Measurements from ENCODE around the gene TVP23B.
A peak's percentile ranks its signal among the peaks of the same experiment; 100 is the strongest.
"Not testable (repeated sequence)": the region's sequence is repeated elsewhere in the genome, so short reads cannot be mapped to it uniquely, and the experiment has no call there.

TVP23B gene

DNA sequence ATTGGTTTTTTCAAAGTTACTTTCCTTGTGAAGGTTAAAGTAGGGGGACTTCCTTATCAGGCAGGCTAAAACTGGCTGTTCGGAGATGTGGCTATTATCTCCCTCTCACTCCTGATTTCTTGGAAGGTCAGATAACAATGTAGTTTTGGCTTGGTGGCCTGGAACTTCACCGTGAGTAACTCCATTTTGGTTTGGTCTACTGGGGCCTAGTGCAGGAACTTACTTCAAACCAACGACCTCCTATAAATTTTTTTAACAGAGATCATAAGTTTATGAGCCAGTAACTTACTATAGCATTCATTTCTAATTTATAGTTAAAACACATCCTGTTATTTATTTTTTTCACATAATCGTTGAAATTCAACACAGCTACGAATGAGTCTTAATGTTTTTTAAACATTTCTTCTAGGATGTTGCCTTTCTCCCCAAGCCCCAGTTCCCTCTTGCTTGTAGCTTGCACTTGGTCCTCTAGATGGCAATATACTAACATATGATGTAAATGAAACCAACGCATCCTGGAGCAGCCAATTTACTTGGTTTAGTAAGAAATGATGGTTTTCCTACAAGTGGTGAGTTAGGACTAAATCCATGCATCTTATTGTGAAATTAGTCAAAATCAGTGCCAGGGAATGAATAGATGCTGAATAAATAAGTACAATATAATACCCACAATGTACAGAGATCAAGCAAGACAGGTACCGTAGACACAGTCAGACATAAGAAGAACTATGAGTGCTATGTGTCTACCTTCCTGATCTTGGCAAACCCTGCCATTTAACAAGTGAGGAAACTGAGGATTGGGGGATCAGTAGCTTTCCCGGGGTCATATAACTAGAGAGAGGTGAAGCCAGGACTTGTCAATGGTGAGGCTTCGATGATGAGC lies 35.7 kb downstream of the TVP23B start:
- not testable (repeated sequence) for H3K4me1 ChIP-seq; H3K4me3 ChIP-seq (ENCODE audit: low read depth, low read length); H3K9me3 ChIP-seq; H3K36me3 ChIP-seq; H3K27me3 ChIP-seq
- DNase-seq = peak; percentile 37
- TF ChIP-seq, protein P1, sequence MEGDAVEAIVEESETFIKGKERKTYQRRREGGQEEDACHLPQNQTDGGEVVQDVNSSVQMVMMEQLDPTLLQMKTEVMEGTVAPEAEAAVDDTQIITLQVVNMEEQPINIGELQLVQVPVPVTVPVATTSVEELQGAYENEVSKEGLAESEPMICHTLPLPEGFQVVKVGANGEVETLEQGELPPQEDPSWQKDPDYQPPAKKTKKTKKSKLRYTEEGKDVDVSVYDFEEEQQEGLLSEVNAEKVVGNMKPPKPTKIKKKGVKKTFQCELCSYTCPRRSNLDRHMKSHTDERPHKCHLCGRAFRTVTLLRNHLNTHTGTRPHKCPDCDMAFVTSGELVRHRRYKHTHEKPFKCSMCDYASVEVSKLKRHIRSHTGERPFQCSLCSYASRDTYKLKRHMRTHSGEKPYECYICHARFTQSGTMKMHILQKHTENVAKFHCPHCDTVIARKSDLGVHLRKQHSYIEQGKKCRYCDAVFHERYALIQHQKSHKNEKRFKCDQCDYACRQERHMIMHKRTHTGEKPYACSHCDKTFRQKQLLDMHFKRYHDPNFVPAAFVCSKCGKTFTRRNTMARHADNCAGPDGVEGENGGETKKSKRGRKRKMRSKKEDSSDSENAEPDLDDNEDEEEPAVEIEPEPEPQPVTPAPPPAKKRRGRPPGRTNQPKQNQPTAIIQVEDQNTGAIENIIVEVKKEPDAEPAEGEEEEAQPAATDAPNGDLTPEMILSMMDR (IDR thresholded peaks at IDR 0.05; ENCODE audit: low read depth, low read length) = peak; percentile 47

- H3K4me1 ChIP-seq = not testable (repeated sequence)
Observed at GRCh38 chr17:18821430-18821829, 40.4 kb downstream of the TVP23B start.

DNA sequence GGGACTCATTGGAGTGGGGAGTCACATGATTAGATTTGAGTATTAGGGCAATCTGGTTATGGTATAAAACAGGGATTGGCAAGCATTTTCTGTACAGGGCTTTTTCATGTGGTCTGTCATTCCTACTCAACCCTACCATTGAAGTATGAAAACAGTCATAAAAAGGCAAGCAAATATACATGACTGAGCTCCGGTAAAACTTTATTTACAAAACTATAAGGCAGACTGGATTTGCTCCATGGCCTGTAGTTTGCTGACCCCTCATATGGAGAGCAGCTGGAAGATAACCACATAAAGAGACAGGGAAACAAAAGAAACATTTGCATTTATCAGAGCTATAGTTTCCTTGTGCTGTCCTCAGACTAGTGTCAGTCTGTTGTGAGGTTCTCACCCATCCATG lies 46.6 kb downstream of the TVP23B start:
- not testable (repeated sequence) for DNase-seq; H3K36me3 ChIP-seq; H3K9me3 ChIP-seq; H3K4me3 ChIP-seq (ENCODE audit: low read depth, low read length); H3K27me3 ChIP-seq; H3K4me1 ChIP-seq

More at GRCh38 chr17:18821430-18821829, 40.4 kb downstream of the TVP23B start:
- not testable (repeated sequence) for DNase-seq; H3K36me3 ChIP-seq; H3K4me3 ChIP-seq (ENCODE audit: low read depth, low read length); H3K9me3 ChIP-seq; H3K27me3 ChIP-seq

- Histone ChIP-seq H3K36me3 (no peaks in the 10 kb centered on the region), H3K4me1 (no peaks in the 10 kb centered on the region), H3K27me3 (no peaks in the 10 kb centered on the region), H3K4me3 (ENCODE audit: low read depth, low read length) (no peak overlapping the region), H3K9me3 (no peaks in the 10 kb centered on the region)
- DNase-seq = no peak
- TF ChIP-seq, protein P1 (IDR thresholded peaks at IDR 0.05; ENCODE audit: low read depth, low read length) = no peak
Observed at GRCh38 chr17:18848501-18848900, 67.5 kb downstream of the TVP23B start.

DNA sequence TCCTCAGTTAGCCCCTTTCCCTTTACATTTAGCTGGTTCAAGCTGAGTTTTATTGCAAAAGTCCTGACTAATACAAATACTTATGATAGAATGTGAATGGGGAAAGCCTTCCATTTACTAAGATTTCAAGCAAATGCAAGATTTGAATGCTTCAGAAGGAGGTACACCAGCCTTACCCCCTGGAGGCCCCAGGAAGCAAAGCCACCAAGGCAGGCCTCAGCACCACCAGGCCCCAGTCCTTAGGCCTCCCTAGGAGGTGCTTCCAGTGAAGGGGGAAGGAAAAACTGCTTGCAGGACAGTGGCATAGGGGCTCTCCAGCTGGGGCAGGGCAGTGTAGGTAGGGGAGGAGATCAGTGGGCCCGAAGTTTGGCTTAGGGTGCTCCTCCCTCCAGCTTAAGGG lies 69.7 kb downstream of the TVP23B start:
- DNase-seq = no peak
- Histone ChIP-seq H3K27me3 (no peaks in the 10 kb centered on the region), H3K4me3 (ENCODE audit: low read depth, low read length) (no peak overlapping the region), H3K4me1 (no peaks in the 10 kb centered on the region), H3K9me3 (no peaks in the 10 kb centered on the region), H3K36me3 (no peaks in the 10 kb centered on the region)
- TF ChIP-seq, protein P1 (IDR thresholded peaks at IDR 0.05; ENCODE audit: low read depth, low read length) = no peak

DNA sequence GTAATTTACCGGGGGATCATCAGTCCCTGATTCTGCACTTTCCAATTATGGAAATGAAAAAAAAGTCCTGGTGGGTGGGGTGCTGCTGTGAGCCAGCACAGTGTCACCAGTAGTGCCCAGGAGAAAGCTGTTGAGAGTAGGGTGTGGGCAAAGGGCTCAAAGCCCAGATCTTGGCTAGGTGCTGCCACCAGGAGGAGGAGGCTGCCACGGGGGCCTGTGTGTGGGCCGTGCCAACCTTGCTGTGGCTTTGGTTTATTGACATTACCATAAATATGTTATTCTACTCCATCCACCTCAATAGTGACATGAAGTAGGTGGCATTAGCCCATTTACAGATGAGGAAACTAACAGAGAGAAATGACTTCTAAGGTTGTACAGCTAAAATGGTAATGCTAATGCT lies 70.2 kb downstream of the TVP23B start:
- H3K9me3 ChIP-seq = no peaks in the 10 kb centered on the region
- no peaks in the 10 kb centered on the region for H3K36me3 ChIP-seq
- TF ChIP-seq, protein P1 (IDR thresholded peaks at IDR 0.05; ENCODE audit: low read depth, low read length) = no peak
- no peaks in the 10 kb centered on the region for H3K4me1 ChIP-seq
- no peaks in the 10 kb centered on the region for H3K27me3 ChIP-seq
- DNase-seq = no peak
- no peak overlapping the region for H3K4me3 ChIP-seq (ENCODE audit: low read depth, low read length)

GRCh38 chr17:18854956-18855355 lies 74.0 kb downstream of the TVP23B start:
- DNase-seq = no peak
- H3K4me3 ChIP-seq (ENCODE audit: low read depth, low read length) = no peak overlapping the region
- H3K9me3 ChIP-seq = no peaks in the 10 kb centered on the region
- no peaks in the 10 kb centered on the region for H3K4me1 ChIP-seq
- no peaks in the 10 kb centered on the region for H3K36me3 ChIP-seq
- TF ChIP-seq, protein P1 (IDR thresholded peaks at IDR 0.05; ENCODE audit: low read depth, low read length) = no peak
- H3K27me3 ChIP-seq = no peaks in the 10 kb centered on the region

Measured in BE2C (cell line).